HG03575 (cell line): ENCODE measurements around the gene GNL1.
"Not testable (repeated sequence)": the region's sequence is repeated elsewhere in the genome, so short reads cannot be mapped to it uniquely, and the experiment has no call there.

Experiments used
- ATAC-seq: cut with Tn5 transposase; IDR thresholded peaks from one replicate; pipeline ENCODE4 v1.9.1; 2021; ENCODE audit not compliant: unreplicated experiment, insufficient number of reproducible peaks, low FRiP score; ENCODE audit errors: extremely low read depth

Gene GNL1

GRCh38 chr6:30541515-30542403 is 14.5 kb downstream of the GNL1 start:
- ATAC-seq: no peak

GRCh38 chr6:30537931-30538330 is 18.4 kb downstream of the GNL1 start:
- ATAC-seq: no peak

GRCh38 chr6:30533460-30534294 is 22.6 kb downstream of the GNL1 start:
- ATAC-seq: no peak

- no peak for ATAC-seq
These were observed 26.3 kb downstream of the GNL1 start for GRCh38 chr6:30530014-30530413.

- not testable (repeated sequence) for ATAC-seq
These were observed 26.9 kb downstream of the GNL1 start for GRCh38 chr6:30529349-30529875.

GRCh38 chr6:30526444-30526843 is 29.8 kb downstream of the GNL1 start:
- not testable (repeated sequence) for ATAC-seq

- not testable (repeated sequence) for ATAC-seq
These were observed 34.3 kb downstream of the GNL1 start for GRCh38 chr6:30521952-30522351.

GRCh38 chr6:30521082-30521481 is 35.2 kb downstream of the GNL1 start:
- ATAC-seq: not testable (repeated sequence)

GRCh38 chr6:30520522-30520921 is 35.8 kb downstream of the GNL1 start:
- ATAC-seq: no peak

GRCh38 chr6:30518505-30519145 is 37.7 kb downstream of the GNL1 start:
- not testable (repeated sequence) for ATAC-seq

- ATAC-seq: not testable (repeated sequence)
These were observed 38.4 kb downstream of the GNL1 start for GRCh38 chr6:30517767-30518504.

- ATAC-seq: not testable (repeated sequence)
These were observed 39.6 kb downstream of the GNL1 start for GRCh38 chr6:30516754-30517076.

- no peak for ATAC-seq
These were observed 40.1 kb downstream of the GNL1 start for GRCh38 chr6:30515944-30516753.

GRCh38 chr6:30515106-30515505 is 41.2 kb downstream of the GNL1 start:
- ATAC-seq: no peak

GRCh38 chr6:30513451-30513850 is 42.8 kb downstream of the GNL1 start:
- no peak for ATAC-seq

GRCh38 chr6:30511169-30511546 is 45.1 kb downstream of the GNL1 start:
- ATAC-seq: no peak

- ATAC-seq: no peak
These were observed 45.7 kb downstream of the GNL1 start for GRCh38 chr6:30510419-30511168.
